Colon (tissue), 2 donors: ENCODE results near the gene SLC13A4.
"Not testable (repeated sequence)": the region's sequence is repeated elsewhere in the genome, so short reads cannot be mapped to it uniquely, and the experiment has no call there.

Experiments used
- FAIRE-seq: peaks from 2 replicates; lab custom pipeline; 2012; peaks lifted over from hg19 to GRCh38; lab: Jason Lieb, UNC
- donor health status: control.
- donor health status: control.

SLC13A4 gene

DNA sequence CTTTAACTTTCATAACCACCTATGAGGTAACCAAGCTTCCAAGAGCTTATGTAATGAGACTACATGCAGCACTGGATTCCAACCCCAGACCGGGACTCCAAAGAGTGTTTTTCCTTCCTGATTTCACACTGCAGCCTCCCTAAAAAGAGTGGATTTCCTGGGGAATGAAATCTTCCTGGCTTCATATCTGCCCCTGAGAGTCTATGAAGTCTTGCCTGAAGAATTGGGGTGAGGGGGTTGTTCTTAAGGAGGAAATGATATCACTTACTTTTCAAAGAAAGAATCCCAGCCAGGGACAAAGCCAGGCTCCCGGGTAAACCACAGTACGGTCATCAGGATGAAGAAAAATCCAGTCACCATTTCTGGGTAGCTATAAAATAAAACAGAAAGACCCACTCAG is 35.9 kb downstream of the SLC13A4 start:
- no peak for FAIRE-seq

DNA sequence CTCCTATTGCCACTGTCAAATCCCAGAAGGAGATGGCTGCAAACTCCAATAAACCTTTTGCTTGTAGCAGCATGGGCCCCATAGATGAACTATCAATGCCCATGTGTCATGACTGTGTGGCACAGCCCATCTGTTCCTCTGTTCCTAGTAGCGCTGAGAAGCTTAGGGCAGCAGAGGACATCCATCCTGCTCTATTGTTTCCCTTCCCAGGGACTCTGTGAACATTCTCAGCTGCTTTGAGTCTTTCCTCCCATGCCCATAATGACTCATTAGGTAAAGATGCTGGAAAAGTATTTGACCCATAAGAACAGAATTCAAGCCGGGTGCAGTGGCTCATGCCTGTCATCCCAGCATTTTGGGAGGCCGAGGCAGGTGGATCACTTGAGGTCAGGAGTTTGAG is 37.4 kb downstream of the SLC13A4 start:
- no peak for FAIRE-seq

DNA sequence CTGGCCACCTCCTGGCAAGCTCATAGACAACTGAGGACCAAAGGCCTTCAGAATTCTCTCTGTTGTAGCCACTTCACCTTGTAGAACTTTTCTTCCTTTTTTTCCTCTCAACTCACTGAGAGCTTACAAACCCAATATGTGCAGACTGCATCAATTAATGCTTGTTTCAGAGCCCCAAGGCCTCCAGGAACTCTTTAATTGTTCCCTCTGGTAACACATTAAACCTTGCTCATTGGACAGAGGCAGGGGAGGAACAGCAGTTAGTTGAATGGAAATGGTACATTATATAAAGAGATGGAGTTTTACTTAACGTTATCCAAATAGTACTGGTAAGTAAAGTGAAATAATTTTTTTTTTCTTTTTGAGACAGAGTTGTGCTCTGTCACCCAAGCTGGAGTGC is 40.5 kb downstream of the SLC13A4 start:
- no peak for FAIRE-seq

DNA sequence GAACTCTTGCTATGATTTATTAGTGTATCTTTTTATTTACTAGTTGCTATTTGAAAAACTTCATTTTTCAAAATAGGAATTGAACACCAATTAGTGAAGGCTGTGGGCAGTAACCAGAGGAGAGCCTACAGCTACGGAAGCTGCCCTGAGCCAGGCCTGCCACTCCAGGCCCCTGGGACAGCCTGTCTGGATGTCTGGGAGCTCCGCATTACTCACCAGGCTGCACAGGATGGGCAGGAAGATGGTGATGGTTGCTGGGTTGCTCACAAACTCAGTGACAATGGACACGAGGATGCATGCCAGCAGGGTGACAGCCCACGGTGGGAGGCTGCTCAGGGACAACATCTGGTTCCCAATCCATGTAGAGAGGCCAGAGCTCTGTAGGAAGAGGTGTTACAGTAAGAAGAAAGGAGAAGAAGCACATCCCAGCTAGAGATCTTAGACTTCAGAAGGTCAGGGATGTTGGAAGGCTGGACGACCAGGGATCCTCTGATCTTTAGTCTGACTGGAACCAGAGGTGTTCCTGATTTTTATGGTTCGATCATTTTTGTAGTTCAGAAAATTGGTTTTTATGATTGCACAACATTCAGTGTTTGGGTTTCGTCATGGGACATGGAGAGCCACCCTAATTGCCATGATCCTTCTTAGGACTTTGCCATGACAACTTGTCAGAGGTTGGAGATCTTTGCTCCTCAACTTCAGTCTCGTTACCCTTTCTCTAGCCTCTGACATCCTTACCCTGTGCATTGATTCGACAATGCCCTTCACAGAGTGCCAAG is 42.5 kb downstream of the SLC13A4 start:
- no peak for FAIRE-seq

DNA sequence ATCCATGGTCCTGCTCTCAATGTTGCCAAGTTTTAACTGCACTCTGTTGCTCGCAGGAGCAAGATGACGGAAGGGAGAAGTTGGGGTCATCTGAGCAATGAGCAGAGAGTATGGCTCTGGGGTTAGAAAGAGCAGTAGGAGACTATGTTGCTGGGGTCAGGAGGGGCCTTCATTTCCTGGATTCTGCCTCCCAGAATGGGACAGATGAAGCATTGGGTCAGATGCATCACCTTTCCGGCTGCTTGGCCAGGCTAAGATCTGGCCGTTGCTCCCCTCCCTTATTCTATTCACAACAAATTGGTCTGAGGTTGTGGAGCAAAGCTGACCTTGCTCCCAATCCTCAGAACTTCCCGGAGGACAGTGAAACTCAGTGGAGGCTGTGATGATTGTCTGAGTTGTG is 43.3 kb downstream of the SLC13A4 start:
- FAIRE-seq, result no peak

DNA sequence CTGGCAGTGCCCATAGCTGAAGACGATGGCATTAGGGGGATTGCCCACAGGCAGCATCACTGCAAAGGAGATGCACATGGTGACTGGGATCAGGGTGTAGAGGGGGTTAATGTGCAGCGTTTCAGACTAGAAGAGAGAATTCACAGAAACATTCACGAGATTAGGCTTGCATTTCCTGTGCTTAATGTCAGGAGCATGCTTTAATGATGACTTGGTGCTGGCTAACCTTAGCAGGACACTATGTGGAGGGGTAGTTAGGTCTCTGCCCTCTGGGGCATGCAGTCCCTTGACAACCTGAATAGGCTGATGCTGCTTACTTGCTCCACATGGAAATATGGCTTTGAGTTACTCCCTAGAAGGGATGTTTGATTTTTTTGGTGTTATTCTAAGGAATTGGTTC is 43.9 kb downstream of the SLC13A4 start:
- FAIRE-seq, result no peak

DNA sequence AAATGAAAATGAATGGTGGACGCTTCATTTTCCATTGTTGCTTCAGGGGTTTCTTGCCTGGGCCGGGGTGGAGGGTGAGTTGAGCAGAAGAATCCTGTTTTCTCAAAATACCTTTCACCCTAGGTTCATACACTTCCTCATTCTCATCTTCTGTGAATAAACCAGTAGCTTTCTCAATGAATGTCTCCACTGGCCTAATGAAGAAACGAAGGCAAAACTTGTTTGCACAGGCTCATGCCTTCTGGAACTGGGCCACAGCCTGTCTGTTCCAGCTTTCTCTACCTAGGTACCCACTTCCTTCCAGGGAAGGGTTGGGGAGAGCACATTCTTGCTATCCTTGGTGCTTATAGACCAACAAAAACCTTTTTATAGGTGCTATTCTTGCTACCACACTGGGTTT is 44.4 kb downstream of the SLC13A4 start:
- no peak for FAIRE-seq

- FAIRE-seq, result no peak
These were observed 45.8 kb downstream of the SLC13A4 start for GRCh38 chr7:135682191-135682590.

- no peak for FAIRE-seq
These were observed 46.2 kb downstream of the SLC13A4 start for GRCh38 chr7:135681762-135682161.

DNA sequence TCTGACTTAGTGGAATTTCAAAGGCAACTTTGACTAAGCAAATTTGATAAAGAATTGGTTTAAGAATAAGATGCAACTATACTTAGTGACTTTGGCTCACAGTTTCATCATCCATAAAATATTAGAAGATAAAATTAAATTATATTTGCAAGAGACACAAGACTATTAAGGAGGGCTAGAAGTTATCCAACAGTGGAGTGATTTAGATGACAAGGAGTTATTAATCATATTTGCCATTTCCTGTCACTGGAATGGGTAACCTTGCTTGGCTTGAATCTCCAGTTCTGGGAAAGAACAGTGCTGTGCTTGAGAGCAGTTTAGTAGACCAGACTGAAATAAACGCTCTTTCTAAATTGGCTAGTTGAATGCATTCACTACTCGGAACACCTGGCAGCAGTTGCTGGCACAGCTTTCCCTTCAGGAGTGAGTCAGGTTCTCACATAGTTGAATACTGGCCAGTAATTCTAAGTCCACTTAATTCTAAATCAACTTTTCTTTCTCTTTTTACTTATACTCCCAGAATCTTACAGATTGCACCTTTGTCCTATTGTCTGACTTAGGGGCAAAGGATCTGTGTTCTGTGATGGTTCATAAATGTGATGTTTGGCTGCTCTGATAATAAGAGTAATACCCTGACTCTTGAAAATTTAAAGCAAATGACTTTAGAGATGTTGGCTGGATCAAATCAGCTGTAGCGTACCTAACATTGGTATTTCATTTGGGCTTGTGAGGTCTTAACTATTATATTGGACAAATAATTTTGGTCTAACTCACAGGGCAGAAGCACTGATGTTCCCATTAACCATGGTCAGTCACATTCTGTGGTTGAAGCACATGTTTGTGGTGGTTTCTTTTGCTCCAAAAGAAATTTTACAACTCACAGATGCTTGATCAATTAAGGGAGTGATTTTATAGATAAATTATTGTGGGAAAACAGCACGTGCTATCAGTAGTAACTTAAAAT is 49.1 kb downstream of the SLC13A4 start:
- FAIRE-seq, result no peak

GRCh38 chr7:135673360-135673706 is 54.7 kb downstream of the SLC13A4 start:
- FAIRE-seq, result no peak

- no peak for FAIRE-seq
These were observed 55.2 kb downstream of the SLC13A4 start for GRCh38 chr7:135672560-135673359.

DNA sequence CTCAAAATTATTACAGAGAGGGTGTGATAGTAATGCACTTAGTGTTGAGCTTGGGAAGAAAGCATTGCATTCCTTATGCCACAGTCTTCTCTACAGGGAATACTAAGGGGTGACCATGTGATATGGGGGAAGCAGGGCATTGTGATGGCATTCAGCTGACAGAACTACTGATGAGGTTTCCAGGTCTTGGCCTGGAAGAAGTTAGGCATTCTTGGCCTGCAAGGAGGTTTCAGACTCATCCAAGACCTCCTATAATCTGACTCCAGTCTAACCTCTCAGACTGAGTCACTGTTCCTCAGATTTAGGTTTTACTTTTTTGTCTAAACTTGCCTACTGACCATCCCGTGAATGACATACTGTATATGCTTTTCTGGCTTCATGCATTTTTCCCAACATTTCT is 57.8 kb downstream of the SLC13A4 start:
- FAIRE-seq, result no peak

- FAIRE-seq, result no peak
These were observed 58.2 kb downstream of the SLC13A4 start for GRCh38 chr7:135669774-135670173.

DNA sequence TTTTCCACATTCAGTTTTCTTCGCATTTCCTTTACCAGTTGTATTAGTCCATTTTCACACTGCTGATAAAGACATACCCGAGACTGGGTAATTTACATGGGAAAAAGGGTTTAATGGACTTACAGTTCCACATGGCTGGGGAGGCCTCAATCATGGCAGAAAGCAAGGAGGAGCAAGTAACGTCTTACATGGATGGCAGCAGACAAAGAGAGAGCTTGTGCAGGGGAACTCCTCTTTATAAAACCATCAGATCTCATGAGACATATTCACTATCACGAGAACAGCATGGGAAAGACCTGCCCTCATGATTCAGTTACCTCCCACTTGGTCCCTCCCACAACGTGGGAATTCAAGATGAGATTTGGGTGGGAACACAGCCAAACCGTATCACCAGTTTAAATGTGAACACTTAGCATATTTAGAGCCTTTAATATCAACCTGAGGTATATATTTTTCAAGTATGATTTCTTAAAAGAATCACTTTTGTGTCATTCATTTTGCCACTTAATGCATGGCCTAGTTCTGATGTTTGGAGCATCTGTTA is 59.1 kb downstream of the SLC13A4 start:
- FAIRE-seq, result not testable (repeated sequence)

DNA sequence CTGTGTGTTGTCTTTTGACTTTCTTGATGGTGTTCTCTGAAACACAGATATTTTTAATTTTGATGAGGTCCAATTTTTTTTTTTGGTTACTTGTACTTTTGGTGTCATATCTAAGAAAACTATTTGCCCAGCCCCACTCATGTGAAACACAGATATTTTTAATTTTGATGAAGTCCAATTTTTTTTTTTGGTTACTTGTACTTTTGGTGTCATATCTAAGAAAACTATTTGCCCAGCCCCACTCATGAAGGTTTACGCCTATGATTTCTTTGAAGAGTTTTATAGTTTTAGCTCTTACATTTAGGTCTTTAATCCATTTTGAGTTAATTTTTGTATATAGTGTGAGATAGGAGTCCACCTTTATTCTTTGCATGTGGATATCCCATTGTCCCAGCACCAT is 60.4 kb downstream of the SLC13A4 start:
- FAIRE-seq, result not testable (repeated sequence)

- no peak for FAIRE-seq
These were observed 61.1 kb downstream of the SLC13A4 start for GRCh38 chr7:135666846-135667245.

DNA sequence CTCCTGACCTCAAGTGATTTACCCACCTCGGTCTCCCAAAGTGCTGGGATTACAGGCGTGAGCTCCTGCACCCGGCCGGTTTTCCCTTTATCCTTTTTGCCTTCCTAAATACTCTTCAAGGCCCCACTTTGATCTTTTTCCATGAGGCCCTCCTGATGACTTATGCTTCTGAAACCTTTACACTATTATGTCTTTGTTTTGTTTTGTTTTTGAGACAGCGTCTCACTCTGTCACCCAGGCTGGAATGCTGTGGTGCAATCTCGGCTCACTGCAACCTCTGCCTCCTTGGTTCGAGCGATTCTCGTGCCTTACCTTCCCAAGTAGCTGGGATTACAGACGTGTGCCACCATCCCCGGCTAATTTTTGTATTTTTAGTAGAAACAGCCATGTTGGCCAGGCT is 61.8 kb downstream of the SLC13A4 start:
- FAIRE-seq, result no peak

GRCh38 chr7:135665042-135665441 is 62.9 kb downstream of the SLC13A4 start:
- FAIRE-seq, result no peak

DNA sequence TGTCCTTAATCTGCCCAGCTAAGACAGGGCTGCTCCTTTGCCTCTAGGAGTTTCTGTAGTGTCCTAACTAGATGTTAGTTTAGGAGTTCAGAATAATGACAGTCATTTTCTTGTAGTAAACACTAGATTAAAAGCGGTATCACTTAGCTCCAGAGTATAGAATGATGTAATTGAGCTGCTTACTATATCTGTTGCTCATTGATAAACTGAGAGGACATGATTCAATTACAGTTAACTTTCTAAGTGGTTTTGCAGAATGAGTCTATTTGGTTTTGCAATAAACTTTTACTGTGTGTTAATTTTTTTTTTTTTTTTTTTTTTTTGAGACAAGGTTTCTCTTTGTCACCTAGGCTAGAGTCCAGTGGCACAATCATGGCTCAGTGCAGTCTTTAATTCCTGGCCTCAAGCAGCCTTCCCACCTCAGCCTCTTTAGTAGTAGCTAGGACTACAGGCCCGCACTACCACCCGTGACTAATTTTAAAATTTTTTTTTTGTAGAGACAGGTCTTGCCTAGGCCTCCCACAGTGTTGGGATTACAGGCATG is 63.9 kb downstream of the SLC13A4 start:
- FAIRE-seq, result no peak

DNA sequence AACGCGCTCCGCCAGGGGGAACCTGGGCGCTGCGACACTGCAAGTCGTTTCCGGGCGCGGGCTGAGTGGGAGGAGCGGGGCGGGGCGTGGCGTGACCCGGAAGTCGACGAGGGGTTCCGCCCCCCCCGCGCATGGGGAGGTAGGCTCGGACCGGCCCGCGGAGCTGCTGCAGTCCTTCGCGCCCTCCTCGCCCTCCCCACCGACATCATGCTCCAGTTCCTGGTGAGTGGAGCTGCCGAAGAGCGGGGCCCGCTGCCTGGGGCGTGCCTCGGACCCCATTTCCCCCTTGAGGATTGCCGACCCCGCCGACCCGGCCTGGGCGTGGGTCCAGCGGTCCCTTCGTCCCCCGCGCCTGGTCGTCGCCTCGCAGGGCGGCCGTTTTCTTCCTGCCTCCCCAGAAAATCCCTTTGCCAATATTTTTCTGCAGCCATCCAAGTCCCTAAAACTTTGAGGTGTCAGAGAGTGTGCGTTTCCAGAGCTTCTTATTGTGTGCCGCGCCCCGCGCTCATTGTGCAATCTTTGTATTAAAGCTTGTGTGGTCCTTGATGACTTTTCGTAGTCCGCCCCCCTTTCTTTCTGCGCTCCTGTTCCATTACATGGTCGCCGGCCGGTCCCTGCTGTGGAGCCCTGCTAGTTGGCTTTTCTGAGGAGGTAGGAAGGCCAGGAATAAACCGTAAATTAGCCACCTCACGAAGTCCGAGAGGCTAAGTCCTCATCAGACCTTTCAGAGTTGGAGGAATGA is 65.4 kb downstream of the SLC13A4 start, which contains the start of gene STMP1:
STMP1 (plus strand) TSS at position 142 of the 742 bp plus-strand sequence.
- no peak for FAIRE-seq
